ENCODE results near the gene UNC93B1.

GRCh38 chr11:68052137-68052873 is 48.4 kb upstream of the UNC93B1 start:
- TF ChIP-seq POLR2A (IDR thresholded peaks at IDR 0.05; ENCODE audit: low read depth) = no peak
- TF ChIP-seq CTCF (IDR thresholded peaks at IDR 0.05) = no peak

Measured in esophagus muscularis mucosa (tissue), 3 donors.